CD4-positive, CD25-positive, alpha-beta regulatory T cell (primary cell): ENCODE results near the gene NME4. TPM values are rescaled to one million over a fixed set of nuclear protein-coding genes. Genes with fewer than 3 reads are reported as not detected.
A peak's percentile ranks its signal among the peaks of the same experiment; 100 is the strongest.
"Not testable (repeated sequence)": the region's sequence is repeated elsewhere in the genome, so short reads cannot be mapped to it uniquely, and the experiment has no call there.

Experiments
- ATAC-seq, 2 donors: fragments of 150-1000 bp; cut with Tn5 transposase; one replicate each; pipeline ENCODE4 v1.10.0; 2021; ENCODE audit warnings: low read depth in 2 of 2, moderate number of reproducible peaks in 2 of 2, moderate library complexity in 1 of 2
- DNase-seq, 3 donors: peaks; one replicate each; pipeline versions ENCODE4 v3.0.0 to v3.0.0-alpha.2; 2012 to 2022; ENCODE audit warnings: mixed read lengths in 1 of 3
- H3K27ac ChIP-seq: one replicate; pipeline ENCODE4 v1.7.0; 2013; ENCODE audit warnings: mild to moderate bottlenecking, low read length; ENCODE audit not compliant: insufficient read depth, poor library complexity, severe bottlenecking
- H3K27me3 ChIP-seq: one replicate; pipeline ENCODE4 v1.7.0; 2013; ENCODE audit warnings: low read length; ENCODE audit not compliant: control insufficient read depth, insufficient read depth
- H3K36me3 ChIP-seq: one replicate; pipeline ENCODE4 v1.7.0; 2013; ENCODE audit warnings: mild to moderate bottlenecking, low read length, moderate library complexity; ENCODE audit not compliant: control insufficient read depth, insufficient read depth
- H3K4me1 ChIP-seq: 2 replicates; pipeline ENCODE4 v1.7.0; 2013; ENCODE audit warnings: mild to moderate bottlenecking, low read length; ENCODE audit not compliant: insufficient read depth, control insufficient read depth, poor library complexity, severe bottlenecking
- H3K4me3 ChIP-seq: one replicate; pipeline ENCODE4 v1.7.0; 2013; ENCODE audit warnings: low read depth, mild to moderate bottlenecking, low read length, moderate library complexity
- H3K9me3 ChIP-seq, 2 experiments: 1 replicate in 1 of 2; 2 replicates in 1 of 2; pipeline ENCODE4 v1.7.0; 2013; ENCODE audit warnings: low read length in 2 of 2, mild to moderate bottlenecking in 1 of 2, moderate library complexity in 1 of 2; ENCODE audit not compliant: control insufficient read depth in 2 of 2
- H3K27ac Mint-ChIP-seq, 3 donors: one replicate each; pipeline ENCODE4 v1.8.0; 2020 to 2022; ENCODE audit warnings: mild to moderate bottlenecking in 3 of 3, mixed read lengths in 3 of 3, moderate library complexity in 2 of 3
- H3K27me3 Mint-ChIP-seq: one replicate; pipeline ENCODE4 v1.8.0; 2022; ENCODE audit warnings: mild to moderate bottlenecking, mixed read lengths
- H3K36me3 Mint-ChIP-seq: one replicate; pipeline ENCODE4 v1.8.0; 2020; ENCODE audit warnings: mixed read lengths
- H3K4me1 Mint-ChIP-seq, 4 donors: one replicate each; pipeline ENCODE4 v1.8.0; 2020 to 2022; ENCODE audit warnings: mixed read lengths in 4 of 4, mild to moderate bottlenecking in 1 of 4
- H3K4me3 Mint-ChIP-seq, 4 donors: one replicate each; pipeline ENCODE4 v1.8.0; 2020 to 2022; ENCODE audit warnings: mild to moderate bottlenecking in 4 of 4, mixed read lengths in 4 of 4, moderate library complexity in 3 of 4
- H3K9me3 Mint-ChIP-seq, 7 donors: one replicate each; pipeline ENCODE4 v1.8.0; 2020 to 2022; ENCODE audit warnings: mixed read lengths in 7 of 7, mild to moderate bottlenecking in 3 of 7, moderate library complexity in 2 of 7
- polyA plus RNA-seq, 4 donors: library from polyadenylated mRNA; unstranded; fragments of 300-500 nt; fragmentation: Illumina TruSeq; gene quantifications; one replicate each; pipeline ENCODE4 v1.2.3, GENCODE V29; 2021
- total RNA-seq: library from RNA; stranded (reverse); gene quantifications from one replicate; pipeline ENCODE4 v1.2.3, GENCODE V29; 2022

The NME4 gene
- total and polyA plus RNA-seq, 5 donors from 2014 or later, result 6.7 to 29.8 (median 16.7) TPM

DNA sequence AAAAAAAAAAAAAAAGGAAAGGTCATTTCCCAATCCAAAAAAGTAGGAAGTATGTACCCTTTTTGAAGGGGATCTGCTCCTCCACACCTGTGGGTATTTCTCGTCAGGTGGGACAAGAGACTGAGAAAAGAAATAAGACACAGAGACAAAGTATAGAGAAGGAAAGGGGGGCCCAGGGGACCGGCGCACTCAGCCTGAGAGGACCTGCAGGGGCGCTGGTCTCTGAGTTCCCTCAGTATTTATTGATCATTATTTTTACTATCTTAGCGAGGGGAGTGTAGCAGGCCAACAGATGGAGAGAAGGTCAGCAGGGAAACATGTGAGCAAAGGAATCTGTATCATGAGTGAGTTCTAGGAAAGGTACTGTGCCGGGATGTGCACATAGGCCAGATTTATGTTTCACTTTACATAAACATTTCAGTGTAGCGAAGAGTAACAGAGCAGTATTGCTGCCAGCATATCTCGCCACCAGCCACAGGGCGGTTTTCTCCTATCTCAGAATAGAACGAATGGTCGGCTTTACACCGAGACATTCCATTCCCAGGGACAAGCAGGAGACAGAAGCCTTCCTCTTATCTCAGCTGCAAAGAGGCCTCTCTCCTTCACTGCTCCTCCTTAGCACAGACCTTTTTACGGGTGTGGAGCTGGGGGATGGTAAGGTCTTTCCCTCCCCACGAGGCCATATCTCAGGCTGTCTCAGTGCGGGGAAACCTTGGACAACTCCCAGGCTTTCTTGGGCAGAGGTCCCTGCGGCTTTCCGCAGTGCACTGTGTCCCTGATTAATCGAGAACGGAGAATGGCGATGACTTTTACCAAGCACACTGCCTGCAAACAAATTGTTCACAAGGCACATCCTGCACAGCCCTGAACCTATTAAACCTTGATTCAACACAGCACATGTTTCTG lies 9.0 kb upstream of the NME4 start:
- not testable (repeated sequence) for H3K36me3 Mint-ChIP-seq, H3K9me3 Mint-ChIP-seq, H3K27me3 ChIP-seq, H3K36me3 ChIP-seq, H3K9me3 ChIP-seq, H3K27ac ChIP-seq, H3K4me1 ChIP-seq, H3K4me3 ChIP-seq, DNase-seq, H3K27me3 Mint-ChIP-seq, ATAC-seq
- Mint-ChIP-seq H3K27ac (peak overlapping the region in 1 of 3 donors; percentile 1), H3K4me1 (peaks cover 5 to 15% (median 8%) of the 10 kb centered on the region in 4 donors), H3K4me3 (peak overlapping the region in 1 of 4 donors; percentile 71)

- DNase-seq, result no peak
- Histone ChIP-seq H3K27ac (no peak overlapping the region), H3K9me3 (no peaks in the 10 kb centered on the region), H3K4me1 (no peaks in the 10 kb centered on the region), H3K4me3 (no peak overlapping the region), H3K27me3 (no peaks in the 10 kb centered on the region), H3K36me3 (no peaks in the 10 kb centered on the region)
- H3K4me3 Mint-ChIP-seq, result no peak overlapping the region
- no peaks in the 10 kb centered on the region for H3K36me3 Mint-ChIP-seq
- no peaks in the 10 kb centered on the region for H3K9me3 Mint-ChIP-seq
- H3K27ac Mint-ChIP-seq, result no peak overlapping the region
- no peak for ATAC-seq
- H3K4me1 Mint-ChIP-seq, result peaks cover 0 to 10% (median 2%) of the 10 kb centered on the region in 4 donors
- H3K27me3 Mint-ChIP-seq, result peaks cover 5% of the 10 kb centered on the region
Measured at GRCh38 chr16:389352-389751, 7.6 kb upstream of the NME4 start.

DNA sequence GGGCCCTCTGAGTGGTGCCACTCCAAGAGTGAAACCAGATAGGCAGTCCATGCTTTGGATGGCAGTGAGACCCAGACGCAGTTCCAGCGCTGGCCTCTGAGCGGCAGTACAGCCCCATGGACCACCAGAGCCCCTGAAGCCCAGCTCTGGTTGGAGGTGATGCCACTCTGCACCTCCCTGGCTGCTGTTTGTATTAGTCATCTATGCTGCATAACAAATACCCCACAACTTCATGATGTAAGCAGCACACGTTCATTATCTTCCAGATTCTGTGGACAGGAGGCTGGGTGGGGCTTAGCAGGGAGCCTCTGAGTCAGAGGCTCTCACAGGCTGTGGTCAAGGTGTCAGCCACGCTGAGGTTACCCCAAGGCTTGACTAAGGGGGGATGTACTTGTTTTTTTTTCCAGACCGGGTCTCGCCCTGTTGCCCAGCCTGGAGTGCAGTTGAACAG lies 5.1 kb upstream of the NME4 start:
- Histone ChIP-seq H3K27ac (no peak overlapping the region), H3K4me3 (no peak overlapping the region), H3K36me3 (no peaks in the 10 kb centered on the region), H3K9me3 (no peaks in the 10 kb centered on the region), H3K4me1 (peaks cover 5% of the 10 kb centered on the region), H3K27me3 (no peaks in the 10 kb centered on the region)
- Mint-ChIP-seq H3K27me3 (peaks cover 19% of the 10 kb centered on the region), H3K4me1 (peaks cover 4 to 17% (median 12%) of the 10 kb centered on the region in 4 donors), H3K36me3 (no peaks in the 10 kb centered on the region), H3K9me3 (peaks cover 0 to 6% (median 0%) of the 10 kb centered on the region in 7 donors), H3K27ac (no peak overlapping the region), H3K4me3 (peak overlapping the region in 1 of 4 donors; percentile 76)
- DNase-seq, result peak; percentile 49 to 72 (median 61)
- ATAC-seq, result peak; percentile 82 to 85

GRCh38 chr16:392450-393030 lies 4.5 kb upstream of the NME4 start:
- Mint-ChIP-seq H3K9me3 (peaks cover 0 to 6% (median 0%) of the 10 kb centered on the region in 7 donors), H3K4me3 (peak overlapping the region in 1 of 4 donors; percentile 54), H3K4me1 (peaks cover 4 to 17% (median 12%) of the 10 kb centered on the region in 4 donors), H3K36me3 (no peaks in the 10 kb centered on the region), H3K27me3 (peaks cover 19% of the 10 kb centered on the region), H3K27ac (peak overlapping the region in 1 of 3 donors; percentile 5)
- ATAC-seq, result no peak
- Histone ChIP-seq H3K27me3 (no peaks in the 10 kb centered on the region), H3K4me1 (peaks cover 5% of the 10 kb centered on the region), H3K36me3 (no peaks in the 10 kb centered on the region), H3K4me3 (no peak overlapping the region), H3K9me3 (no peaks in the 10 kb centered on the region), H3K27ac (no peak overlapping the region)
- DNase-seq, result no peak

DNA sequence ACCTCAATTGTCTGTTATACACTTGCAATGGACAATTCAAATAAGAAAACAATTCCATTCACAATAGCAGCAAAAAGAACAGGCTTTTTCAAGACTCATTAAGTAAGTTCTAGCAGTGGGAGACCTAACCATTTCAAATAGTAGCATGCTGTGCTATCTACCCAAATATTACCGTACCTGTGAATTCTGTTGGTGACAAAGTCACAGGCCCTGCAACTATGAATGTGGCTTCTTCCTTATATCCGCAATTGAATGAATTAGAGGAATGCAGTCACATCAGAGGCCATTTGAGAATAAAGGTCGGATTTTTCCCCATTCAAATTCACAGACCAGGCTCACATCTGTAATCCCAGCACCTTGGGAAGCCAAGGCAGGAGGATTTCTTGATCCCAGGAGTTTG lies 800 bp upstream of the NME4 start:
- ATAC-seq (no peak), DNase-seq (no peak)
- H3K27ac ChIP-seq, result no peak overlapping the region
- H3K4me3 ChIP-seq, result no peak overlapping the region
- no peaks in the 10 kb centered on the region for H3K9me3 ChIP-seq
- no peaks in the 10 kb centered on the region for H3K27me3 ChIP-seq
- no peaks in the 10 kb centered on the region for H3K36me3 ChIP-seq
- Mint-ChIP-seq H3K27me3 (peaks cover 14% of the 10 kb centered on the region), H3K4me1 (peaks cover 4 to 33% (median 15%) of the 10 kb centered on the region in 4 donors), H3K27ac (peak overlapping the region; percentile 15 to 85 (median 67)), H3K4me3 (peak overlapping the region; percentile 79 to 91 (median 88)), H3K36me3 (no peaks in the 10 kb centered on the region), H3K9me3 (peaks cover 0 to 6% (median 0%) of the 10 kb centered on the region in 7 donors)
- peaks cover 14% of the 10 kb centered on the region for H3K4me1 ChIP-seq

DNA sequence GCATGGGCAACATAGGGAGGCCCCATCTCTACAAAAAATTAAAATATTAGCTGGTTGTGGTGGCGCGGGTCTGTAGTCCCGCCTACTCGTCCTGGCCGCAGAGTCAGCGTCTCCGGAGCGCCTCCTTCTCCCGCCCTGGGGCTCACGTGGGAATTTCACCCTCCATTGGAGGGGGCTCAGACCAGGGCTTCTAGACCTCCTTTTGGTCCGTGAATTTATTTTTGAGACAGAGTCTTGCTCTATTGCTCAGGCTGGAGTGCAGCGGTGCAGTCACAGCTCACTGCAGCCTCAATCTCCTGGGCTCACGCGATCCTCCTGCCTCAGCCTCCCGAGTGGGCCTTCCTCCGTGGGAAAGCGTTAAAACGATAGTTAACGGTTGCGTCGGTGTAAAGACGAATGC lies 394 bp upstream of the NME4 start:
- Histone ChIP-seq H3K4me3 (peak overlapping the region; percentile 57), H3K27me3 (no peaks in the 10 kb centered on the region), H3K9me3 (no peaks in the 10 kb centered on the region), H3K36me3 (no peaks in the 10 kb centered on the region), H3K27ac (no peak overlapping the region), H3K4me1 (peaks cover 16% of the 10 kb centered on the region)
- H3K4me3 Mint-ChIP-seq, result peak overlapping the region; percentile 79 to 91 (median 88)
- H3K9me3 Mint-ChIP-seq, result peaks cover 0 to 6% (median 0%) of the 10 kb centered on the region in 7 donors
- peaks cover 14% of the 10 kb centered on the region for H3K27me3 Mint-ChIP-seq
- ATAC-seq, result no peak
- no peaks in the 10 kb centered on the region for H3K36me3 Mint-ChIP-seq
- peaks cover 4 to 33% (median 15%) of the 10 kb centered on the region in 4 donors for H3K4me1 Mint-ChIP-seq
- H3K27ac Mint-ChIP-seq, result peak overlapping the region; percentile 85 to 97 (median 85)
- no peak for DNase-seq

- peaks cover 0 to 6% (median 0%) of the 10 kb centered on the region in 7 donors for H3K9me3 Mint-ChIP-seq
- peak in 1 of 3 donors; percentile 31 for DNase-seq
- Histone ChIP-seq H3K4me1 (peaks cover 16% of the 10 kb centered on the region), H3K4me3 (no peak overlapping the region), H3K27me3 (no peaks in the 10 kb centered on the region), H3K27ac (peak overlapping the region; percentile 33), H3K36me3 (no peaks in the 10 kb centered on the region), H3K9me3 (no peaks in the 10 kb centered on the region)
- no peak for ATAC-seq
- peaks cover 4 to 32% (median 13%) of the 10 kb centered on the region in 4 donors for H3K4me1 Mint-ChIP-seq
- H3K36me3 Mint-ChIP-seq, result no peaks in the 10 kb centered on the region
- peaks cover 14% of the 10 kb centered on the region for H3K27me3 Mint-ChIP-seq
- H3K4me3 Mint-ChIP-seq, result peak overlapping the region; percentile 61 to 82 (median 72)
- peak overlapping the region; percentile 32 to 79 (median 55) for H3K27ac Mint-ChIP-seq
Measured at GRCh38 chr16:397736-398332, 835 bp downstream of the NME4 start.
